AG10803 (cell line): ENCODE data around the gene PSD2.
A peak's percentile ranks its signal among the peaks of the same experiment; 100 is the strongest.

Experiments
- DNase-seq: peaks from one replicate; pipeline ENCODE4 v3.0.0; 2010; ENCODE audit warnings: low read depth
- H3K4me3 ChIP-seq: 2 replicates; pipeline ENCODE4 v1.5.1; 2011; ENCODE audit warnings: mild to moderate bottlenecking, low read length, control low read depth
- TF ChIP-seq, protein P1 (sequence below): conservative IDR thresholded peaks from 2 replicates; pipeline ENCODE4 v1.5.1; 2011; ENCODE audit warnings: mild to moderate bottlenecking, low read length, control low read depth, inconsistent platforms

The PSD2 gene

DNA sequence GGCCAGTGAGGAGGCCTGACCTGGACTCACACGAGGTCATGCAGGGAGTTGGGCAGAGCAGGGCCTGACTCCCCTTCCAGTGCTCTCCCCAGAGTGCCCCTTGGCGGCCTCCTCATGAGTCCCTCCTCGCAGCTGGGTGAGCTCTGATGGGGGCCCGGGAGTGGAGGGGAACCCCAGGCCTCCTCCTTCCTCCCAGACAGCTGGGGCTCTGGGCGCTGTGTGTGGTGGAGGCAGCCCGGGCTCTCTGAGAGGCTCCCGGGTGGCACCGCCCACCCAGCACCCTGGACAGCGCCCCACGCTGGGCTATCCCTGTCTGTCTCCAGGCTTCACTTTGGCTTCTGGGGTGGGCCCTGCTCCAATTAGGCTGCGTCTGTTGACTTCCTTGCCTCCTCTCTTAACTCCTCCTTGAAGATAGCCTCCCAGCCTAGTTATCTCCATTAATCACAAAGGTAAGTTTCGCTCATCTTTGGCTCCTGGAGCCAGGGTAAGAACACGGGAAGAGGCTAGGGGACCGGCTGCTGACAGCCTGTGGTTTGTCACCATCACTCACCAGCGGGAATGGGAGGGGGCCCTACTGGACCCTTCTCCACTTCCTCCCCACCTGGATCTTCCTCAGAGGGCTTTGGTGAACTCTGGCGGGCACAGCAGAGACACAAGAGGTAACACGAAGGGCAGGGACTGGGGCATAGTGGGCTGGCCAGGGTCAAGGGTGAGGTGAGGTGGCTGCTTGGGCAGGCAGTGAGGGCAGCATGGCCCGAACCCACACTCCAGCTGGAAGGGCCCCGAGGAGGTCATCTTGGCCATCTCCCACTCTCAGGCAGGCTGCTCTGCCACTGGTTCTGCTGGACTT lies 13.1 kb downstream of the PSD2 start:
- H3K4me3 ChIP-seq, result no peak overlapping the region
- DNase-seq, result peak; percentile 15
- TF ChIP-seq, protein P1, sequence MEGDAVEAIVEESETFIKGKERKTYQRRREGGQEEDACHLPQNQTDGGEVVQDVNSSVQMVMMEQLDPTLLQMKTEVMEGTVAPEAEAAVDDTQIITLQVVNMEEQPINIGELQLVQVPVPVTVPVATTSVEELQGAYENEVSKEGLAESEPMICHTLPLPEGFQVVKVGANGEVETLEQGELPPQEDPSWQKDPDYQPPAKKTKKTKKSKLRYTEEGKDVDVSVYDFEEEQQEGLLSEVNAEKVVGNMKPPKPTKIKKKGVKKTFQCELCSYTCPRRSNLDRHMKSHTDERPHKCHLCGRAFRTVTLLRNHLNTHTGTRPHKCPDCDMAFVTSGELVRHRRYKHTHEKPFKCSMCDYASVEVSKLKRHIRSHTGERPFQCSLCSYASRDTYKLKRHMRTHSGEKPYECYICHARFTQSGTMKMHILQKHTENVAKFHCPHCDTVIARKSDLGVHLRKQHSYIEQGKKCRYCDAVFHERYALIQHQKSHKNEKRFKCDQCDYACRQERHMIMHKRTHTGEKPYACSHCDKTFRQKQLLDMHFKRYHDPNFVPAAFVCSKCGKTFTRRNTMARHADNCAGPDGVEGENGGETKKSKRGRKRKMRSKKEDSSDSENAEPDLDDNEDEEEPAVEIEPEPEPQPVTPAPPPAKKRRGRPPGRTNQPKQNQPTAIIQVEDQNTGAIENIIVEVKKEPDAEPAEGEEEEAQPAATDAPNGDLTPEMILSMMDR, result no peak

DNA sequence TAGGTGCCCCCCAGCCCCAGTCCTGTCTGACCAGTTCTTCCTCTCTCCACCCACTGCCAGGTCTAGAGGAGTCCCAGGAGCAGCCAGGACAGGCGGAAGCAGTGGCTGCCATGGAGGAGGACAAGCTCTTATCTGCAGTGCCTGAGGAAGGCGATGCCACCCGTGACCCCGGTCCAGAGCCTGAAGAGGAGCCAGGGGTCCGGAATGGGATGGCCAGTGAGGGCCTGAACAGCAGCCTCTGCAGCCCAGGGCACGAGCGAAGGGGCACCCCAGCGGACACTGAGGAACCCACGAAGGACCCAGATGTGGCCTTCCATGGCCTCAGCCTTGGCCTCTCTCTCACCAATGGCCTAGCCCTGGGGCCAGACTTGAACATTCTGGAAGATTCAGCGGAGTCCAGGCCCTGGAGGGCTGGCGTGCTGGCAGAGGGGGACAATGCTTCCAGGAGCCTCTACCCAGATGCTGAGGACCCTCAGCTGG lies 13.8 kb downstream of the PSD2 start:
- no peak for DNase-seq
- TF ChIP-seq, protein P1, result no peak
- no peak overlapping the region for H3K4me3 ChIP-seq

DNA sequence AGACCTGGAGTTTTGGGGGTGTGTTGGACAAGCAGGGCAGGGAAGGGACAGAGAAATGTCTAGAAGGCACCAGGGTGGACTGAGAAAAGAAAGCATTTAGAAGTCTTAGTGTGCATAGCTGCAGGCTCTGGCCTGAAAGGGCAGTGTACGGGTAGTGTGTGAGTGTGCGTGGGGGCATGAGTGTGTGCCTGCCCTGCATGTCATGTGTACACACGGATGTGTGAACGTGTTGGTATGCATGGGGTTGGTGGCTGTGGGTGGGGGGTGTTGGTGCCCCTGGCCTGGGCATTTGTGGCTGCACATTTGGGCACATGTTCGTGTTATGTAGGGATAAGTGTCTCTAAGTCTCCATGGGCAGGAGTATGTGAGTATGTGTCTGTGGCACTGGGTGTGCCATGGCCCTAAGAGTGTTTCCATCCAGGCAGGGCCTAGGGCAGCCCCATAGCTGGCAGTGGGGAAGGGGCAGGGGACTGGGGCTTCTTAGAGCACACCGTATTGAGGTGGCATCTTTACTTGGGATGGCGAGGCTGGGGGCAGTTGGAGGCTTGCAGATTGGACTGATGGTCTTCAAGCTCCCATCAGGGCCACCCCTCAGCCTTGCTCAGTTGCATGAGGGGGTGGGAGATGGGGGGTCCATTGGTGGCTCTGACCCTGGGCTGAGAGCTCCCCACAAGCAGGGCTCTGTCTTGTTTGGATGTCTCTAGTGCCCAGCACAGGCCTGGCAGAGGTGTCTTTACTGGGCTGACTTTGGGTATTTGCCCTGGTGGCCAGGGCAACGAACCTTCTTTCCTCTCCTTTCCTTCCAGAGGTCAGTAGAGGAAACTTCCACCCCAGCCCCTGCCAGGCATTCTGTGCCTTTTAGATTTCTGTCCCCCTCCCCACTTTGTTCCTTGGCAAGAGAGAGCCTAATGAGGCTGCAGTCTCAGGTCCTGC lies 15.0 kb downstream of the PSD2 start:
- DNase-seq, result no peak
- TF ChIP-seq, protein P1, result no peak
- H3K4me3 ChIP-seq, result no peak overlapping the region

DNA sequence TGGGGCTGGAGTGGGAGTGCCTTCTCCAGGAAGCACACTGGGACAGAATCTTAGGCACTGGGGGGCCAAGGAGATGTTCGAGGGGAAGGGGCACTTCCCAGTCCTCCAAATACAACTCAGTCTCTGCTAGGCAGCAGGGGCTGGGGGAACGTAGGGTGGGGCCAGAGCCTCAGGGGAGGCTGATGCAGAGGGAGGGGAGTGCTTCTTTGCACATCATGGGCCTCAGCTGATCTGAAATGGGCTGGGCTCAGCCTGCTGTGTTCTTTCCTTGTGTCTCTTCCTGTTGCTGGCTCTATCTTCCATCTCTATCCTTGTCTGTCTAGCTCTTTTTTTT lies 15.6 kb downstream of the PSD2 start:
- no peak overlapping the region for H3K4me3 ChIP-seq
- no peak for DNase-seq
- TF ChIP-seq, protein P1, result no peak

- TF ChIP-seq, protein P1, result no peak
- no peak for DNase-seq
- no peak overlapping the region for H3K4me3 ChIP-seq
Measured at GRCh38 chr5:139812323-139812722, 16.7 kb downstream of the PSD2 start.

- DNase-seq, result no peak
- no peak overlapping the region for H3K4me3 ChIP-seq
- TF ChIP-seq, protein P1, result no peak
Measured at GRCh38 chr5:139812836-139813805, 17.5 kb downstream of the PSD2 start.
